HEK293 (cell line): ENCODE data around the gene TGFB2.

ENCODE experiments used
- CTCF ChIA-PET: fragments of 350-600 bp; formaldehyde crosslinking; extraction: SDS; loops from one replicate; lab custom pipeline; 2021; ENCODE audit warnings: antibody characterized with exemption; lab: Yijun Ruan, JAX
- POLR2A ChIA-PET: fragments of 300-600 bp; formaldehyde crosslinking; extraction: SDS; loops from one replicate; lab custom pipeline; 2020; ENCODE audit warnings: antibody characterized with exemption, inconsistent platforms; lab: Yijun Ruan, JAX
- H3K27ac ChIP-seq: fragments of 200-500 bp; sonication (Bioruptor generic); 2 replicates; pipeline ENCODE4 v1.5.1; 2014; ENCODE audit warnings: low read depth, low read length, control low read depth, inconsistent platforms; ENCODE audit errors: extremely low read depth
- H3K36me3 ChIP-seq, 2 experiments: fragments of 200-500 bp in 1 of 2; sonication (Bioruptor generic) in 1 of 2; 1 replicate in 1 of 2; 2 replicates in 1 of 2; pipeline ENCODE4 v1.5.1; 2014 to 2017; ENCODE audit warnings: inconsistent platforms in 2 of 2, low read length in 2 of 2; ENCODE audit not compliant: control insufficient read depth in 2 of 2, insufficient read depth in 1 of 2
- H3K4me1 ChIP-seq: fragments of 200-500 bp; sonication (Bioruptor generic); 2 replicates; pipeline ENCODE4 v1.5.1; 2014; ENCODE audit warnings: mild to moderate bottlenecking, low read length, inconsistent platforms; ENCODE audit not compliant: control insufficient read depth, insufficient read depth
- H3K4me3 ChIP-seq: 2 replicates; pipeline ENCODE4 v1.5.1; 2011; ENCODE audit warnings: low read depth, mild to moderate bottlenecking, control low read depth, low read length, moderate library complexity
- H3K9me3 ChIP-seq: fragments of 200-500 bp; sonication (Bioruptor generic); 2 replicates; pipeline ENCODE4 v1.5.1; 2014; ENCODE audit warnings: low read depth, low read length, inconsistent platforms; ENCODE audit not compliant: control insufficient read depth, insufficient read depth
- KLF1 ChIP-seq: fragments of 450-650 bp; formaldehyde crosslinking; IDR thresholded peaks from 2 replicates; pipeline ENCODE4 v1.5.1; 2016; ENCODE audit warnings: missing biosample characterization, missing genetic modification characterization
- KLF10 ChIP-seq: fragments of 450-650 bp; IDR thresholded peaks from 2 replicates; pipeline ENCODE4 v1.5.1; 2018; ENCODE audit warnings: missing biosample characterization, mild to moderate bottlenecking, missing genetic modification characterization
- KLF7 ChIP-seq: fragments of 450-650 bp; formaldehyde crosslinking; IDR thresholded peaks from 2 replicates; pipeline ENCODE4 v1.5.1; 2016; ENCODE audit warnings: missing biosample characterization, missing genetic modification characterization, borderline replicate concordance
- YY1 ChIP-seq: fragments of 450-650 bp; formaldehyde crosslinking; IDR thresholded peaks from 2 replicates; pipeline ENCODE4 v1.5.1; 2018; ENCODE audit warnings: missing biosample characterization, missing genetic modification characterization
- ZBTB7A ChIP-seq: fragments of 450-650 bp; formaldehyde crosslinking; IDR thresholded peaks from 2 replicates; pipeline ENCODE4 v1.5.1; 2016; ENCODE audit warnings: low read depth, missing biosample characterization, missing genetic modification characterization
- ZFP69B ChIP-seq: fragments of 450-650 bp; formaldehyde crosslinking; IDR thresholded peaks from 2 replicates; pipeline ENCODE4 v1.5.1; 2016; ENCODE audit warnings: missing biosample characterization, missing genetic modification characterization
- ZNF132 ChIP-seq: fragments of 450-650 bp; formaldehyde crosslinking; IDR thresholded peaks from 2 replicates; pipeline ENCODE4 v1.5.1; 2017; ENCODE audit warnings: missing biosample characterization, missing genetic modification characterization, borderline replicate concordance
- ZNF133 ChIP-seq: fragments of 450-650 bp; formaldehyde crosslinking; IDR thresholded peaks from 2 replicates; pipeline ENCODE4 v1.5.1; 2016; ENCODE audit warnings: missing biosample characterization, missing genetic modification characterization
- ZNF138 ChIP-seq: fragments of 450-650 bp; formaldehyde crosslinking; IDR thresholded peaks from 2 replicates; pipeline ENCODE4 v1.5.1; 2016; ENCODE audit warnings: missing biosample characterization, missing genetic modification characterization, borderline replicate concordance
- ZNF19 ChIP-seq: fragments of 450-650 bp; formaldehyde crosslinking; IDR thresholded peaks from 2 replicates; pipeline ENCODE4; 2016; ENCODE audit warnings: missing biosample characterization, missing genetic modification characterization, low read depth
- ZNF24 ChIP-seq: fragments of 450-650 bp; formaldehyde crosslinking; IDR thresholded peaks from 2 replicates; pipeline ENCODE4 v1.5.1; 2016; ENCODE audit warnings: missing biosample characterization, missing genetic modification characterization
- ZNF274 ChIP-seq, 2 experiments: fragments of 200-500 bp in 1 of 2; fragments of 450-650 bp in 1 of 2; sonication (Bioruptor generic) in 1 of 2; formaldehyde crosslinking in 1 of 2; IDR thresholded peaks; 2 replicates each; pipeline versions ENCODE4 v1.5.1 to v1.6.1; 2014 to 2016; ENCODE audit warnings: borderline replicate concordance in 1 of 2, inconsistent platforms in 1 of 2, low read length in 1 of 2, missing biosample characterization in 1 of 2, missing genetic modification characterization in 1 of 2
- ZNF311 ChIP-seq: fragments of 450-650 bp; formaldehyde crosslinking; IDR thresholded peaks from 2 replicates; pipeline ENCODE4 v1.5.1; 2017; ENCODE audit warnings: missing biosample characterization, missing genetic modification characterization, borderline replicate concordance
- ZNF621 ChIP-seq: fragments of 450-650 bp; formaldehyde crosslinking; IDR thresholded peaks from 2 replicates; pipeline ENCODE4 v1.5.1; 2017; ENCODE audit warnings: missing biosample characterization, missing genetic modification characterization
- ZNF624 ChIP-seq: fragments of 450-650 bp; formaldehyde crosslinking; IDR thresholded peaks from 2 replicates; pipeline ENCODE4 v1.5.1; 2017; ENCODE audit warnings: missing biosample characterization, missing genetic modification characterization
- ZNF785 ChIP-seq: fragments of 450-650 bp; formaldehyde crosslinking; IDR thresholded peaks from 2 replicates; pipeline ENCODE4 v1.5.1; 2016; ENCODE audit warnings: missing biosample characterization, missing genetic modification characterization
- ZNF792 ChIP-seq: fragments of 450-650 bp; formaldehyde crosslinking; IDR thresholded peaks from 2 replicates; pipeline ENCODE4 v1.5.1; 2016; ENCODE audit warnings: missing biosample characterization, missing genetic modification characterization
- ZSCAN5A ChIP-seq: fragments of 450-650 bp; formaldehyde crosslinking; IDR thresholded peaks from 2 replicates; pipeline ENCODE4 v1.5.1; 2016; ENCODE audit warnings: missing biosample characterization, missing genetic modification characterization
- ZXDB ChIP-seq: fragments of 450-650 bp; formaldehyde crosslinking; IDR thresholded peaks from 2 replicates; pipeline ENCODE4 v1.5.1; 2016; ENCODE audit warnings: missing biosample characterization, missing genetic modification characterization

Gene TGFB2

GRCh38 chr1:218424502-218424901, 79.4 kb downstream of the TGFB2 start (continued):
- TF ChIP-seq ZNF132 (tag by site-specific recombination) (no peak), KLF1 (tag by site-specific recombination) (no peak), ZNF133 (tag by site-specific recombination) (no peak), ZNF24 (no peak), YY1 (no peak), ZFP69B (tag by site-specific recombination) (no peak), ZNF274 (IDR thresholded peaks at IDR 0.05; ENCODE audit: low read length) (no peak), ZNF274 (tag by site-specific recombination; IDR thresholded peaks at IDR 0.05; ENCODE audit: borderline replicate concordance) (no peak)
- TF ChIP-seq, all 188 proteins: peak for 0

GRCh38 chr1:218425647-218426342, 80.7 kb downstream of the TGFB2 start:
- Histone ChIP-seq H3K27ac (no peak overlapping the region), H3K36me3 (no peaks in the 10 kb centered on the region), H3K9me3 (no peaks in the 10 kb centered on the region), H3K4me3 (no peak overlapping the region), H3K4me1 (no peaks in the 10 kb centered on the region)
- no peak for TF ChIP-seq ZSCAN5A (tag by site-specific recombination)
- no peak for TF ChIP-seq KLF10 (tag by site-specific recombination)
- TF ChIP-seq ZNF621 (tag by site-specific recombination), result no peak
- TF ChIP-seq ZNF624 (tag by site-specific recombination), result no peak
- no peak for TF ChIP-seq ZNF792 (tag by site-specific recombination)
- no peak for TF ChIP-seq ZNF19 (tag by site-specific recombination)
- TF ChIP-seq ZNF785 (tag by site-specific recombination), result no peak
- no peak for TF ChIP-seq KLF7 (tag by site-specific recombination)
- no peak for TF ChIP-seq ZXDB
- TF ChIP-seq ZNF311 (tag by site-specific recombination), result no peak
- POLR2A ChIA-PET, result interaction anchor here (0.8 kb wide), 1 partner anchor 20 kb away, joined by 3 read pairs; no protein-coding TSS in a partner anchor
- CTCF ChIA-PET, result no interaction called here

- POLR2A ChIA-PET, result no interaction called here
- Histone ChIP-seq H3K36me3 (no peaks in the 10 kb centered on the region), H3K4me1 (no peaks in the 10 kb centered on the region), H3K9me3 (no peaks in the 10 kb centered on the region), H3K4me3 (no peak overlapping the region), H3K27ac (no peak overlapping the region)
- no peak for TF ChIP-seq ZNF138 (tag by site-specific recombination)
- CTCF ChIA-PET, result interaction anchor here (0.7 kb wide), 1 partner anchor 90 kb away, joined by 3 read pairs; no protein-coding TSS in a partner anchor
These were observed 81.2 kb downstream of the TGFB2 start for GRCh38 chr1:218426343-218426657.

GRCh38 chr1:218429301-218429700, 84.2 kb downstream of the TGFB2 start:
- H3K9me3 ChIP-seq, result no peaks in the 10 kb centered on the region
- H3K4me1 ChIP-seq, result no peaks in the 10 kb centered on the region
- H3K27ac ChIP-seq, result no peak overlapping the region
- POLR2A ChIA-PET, result no interaction called here
- CTCF ChIA-PET, result no interaction called here
- TF ChIP-seq ZBTB7A (tag by site-specific recombination), result no peak
- H3K4me3 ChIP-seq, result no peak overlapping the region
- H3K36me3 ChIP-seq, result no peaks in the 10 kb centered on the region
